MV-4-11 (cell line): ENCODE results near the gene CARD14.
"Not testable (repeated sequence)": the region's sequence is repeated elsewhere in the genome, so short reads cannot be mapped to it uniquely, and the experiment has no call there.

Source experiments
- DNase-seq: peaks from one replicate; lab custom pipeline; 2025; lab: John Stamatoyannopoulos, UW

Gene CARD14

GRCh38 chr17:80147035-80147822 is 22.6 kb upstream of the CARD14 start, which contains the start of gene EIF4A3:
Gene EIF4A3, minus strand, starts transcription at chr17:80147128. Its CDS starts 167 bp downstream, at chr17:80146961.
- DNase-seq, result peak; percentile 99

GRCh38 chr17:80151333-80151732 is 18.5 kb upstream of the CARD14 start:
- no peak for DNase-seq

- DNase-seq, result peak; percentile 99
These were observed 17.6 kb upstream of the CARD14 start for GRCh38 chr17:80152081-80152702.

GRCh38 chr17:80153004-80153403 is 16.8 kb upstream of the CARD14 start:
- DNase-seq, result no peak

DNA sequence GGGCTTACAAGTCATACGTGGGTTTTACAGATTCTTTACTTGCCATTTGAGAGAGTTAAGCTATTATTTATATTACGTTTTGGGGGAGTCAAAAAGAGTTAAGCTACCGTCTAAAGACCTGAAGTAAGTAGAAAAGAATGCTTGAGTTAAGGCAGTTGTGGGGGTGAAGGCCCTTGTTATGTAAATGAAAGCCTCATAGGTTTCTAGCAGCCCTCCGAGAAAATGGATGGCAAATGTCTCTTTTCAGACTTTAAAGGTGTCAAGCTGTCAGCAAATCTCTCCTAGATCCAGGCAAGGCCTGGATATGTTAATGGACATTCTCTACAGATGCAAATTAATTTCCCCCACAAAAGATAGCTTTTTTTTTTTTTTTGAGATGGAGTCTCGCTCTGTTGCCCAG is 15.7 kb upstream of the CARD14 start:
- no peak for DNase-seq

GRCh38 chr17:80155600-80155999 is 14.2 kb upstream of the CARD14 start:
- not testable (repeated sequence) for DNase-seq

DNA sequence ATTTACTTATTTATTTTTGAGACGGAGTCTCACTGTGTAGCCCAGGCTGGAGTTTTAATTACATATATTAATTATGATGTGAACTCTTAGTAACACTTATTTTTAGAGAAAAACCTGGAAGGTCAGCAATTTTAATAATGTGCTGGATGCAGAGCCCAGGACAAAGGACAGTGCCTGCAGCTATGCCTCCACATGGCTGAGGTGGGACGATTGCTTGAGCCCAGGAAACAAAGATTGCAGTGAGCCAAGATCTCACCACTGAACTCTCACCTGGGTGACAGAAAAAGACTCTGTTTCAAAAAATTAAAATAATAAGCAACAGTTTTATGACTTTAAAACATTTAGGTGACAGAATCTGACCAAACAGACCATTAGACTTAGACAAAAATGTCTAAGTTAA is 11.0 kb upstream of the CARD14 start:
- DNase-seq, result no peak

DNA sequence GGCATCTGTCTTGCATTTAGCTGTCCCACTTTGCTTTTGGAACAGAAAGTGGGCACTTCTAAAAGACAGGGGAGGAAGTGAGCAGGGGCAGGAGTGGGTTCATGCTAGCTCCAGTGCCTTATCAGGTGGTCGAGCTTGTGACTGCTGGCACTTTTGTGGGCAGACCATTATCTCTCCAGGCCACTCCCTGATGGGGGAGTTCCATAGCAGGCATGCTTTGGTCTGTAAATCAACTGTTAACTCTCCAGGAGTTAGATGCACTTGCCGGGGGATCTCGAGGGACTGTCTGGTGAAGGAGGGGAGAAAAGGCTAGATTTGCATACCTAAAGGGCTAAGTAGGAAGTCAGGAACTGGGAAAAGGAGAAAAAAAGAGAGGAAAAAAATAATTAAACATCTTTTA is 9.3 kb upstream of the CARD14 start:
- no peak for DNase-seq

- DNase-seq, result peak; percentile 35
These were observed 6.5 kb upstream of the CARD14 start for GRCh38 chr17:80163336-80163735.

DNA sequence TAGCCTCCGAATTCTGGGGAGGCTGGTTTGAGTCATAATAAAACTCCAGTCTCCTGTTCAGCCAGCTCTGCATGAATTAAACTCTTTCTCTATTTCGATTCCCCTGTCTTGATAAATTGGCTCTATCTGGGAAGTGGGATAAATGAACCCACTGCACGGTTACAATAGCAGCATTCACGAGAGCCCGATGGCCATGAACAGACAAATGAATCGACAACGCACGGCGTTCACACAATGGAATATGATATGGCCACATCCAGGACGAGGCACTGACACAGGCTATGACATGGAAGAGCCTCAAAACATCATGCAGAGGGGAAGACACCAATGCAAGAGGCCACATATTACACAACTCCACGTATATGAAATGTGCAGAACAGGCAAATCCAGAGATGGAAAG is 5.6 kb upstream of the CARD14 start:
- peak; percentile 37 for DNase-seq

DNA sequence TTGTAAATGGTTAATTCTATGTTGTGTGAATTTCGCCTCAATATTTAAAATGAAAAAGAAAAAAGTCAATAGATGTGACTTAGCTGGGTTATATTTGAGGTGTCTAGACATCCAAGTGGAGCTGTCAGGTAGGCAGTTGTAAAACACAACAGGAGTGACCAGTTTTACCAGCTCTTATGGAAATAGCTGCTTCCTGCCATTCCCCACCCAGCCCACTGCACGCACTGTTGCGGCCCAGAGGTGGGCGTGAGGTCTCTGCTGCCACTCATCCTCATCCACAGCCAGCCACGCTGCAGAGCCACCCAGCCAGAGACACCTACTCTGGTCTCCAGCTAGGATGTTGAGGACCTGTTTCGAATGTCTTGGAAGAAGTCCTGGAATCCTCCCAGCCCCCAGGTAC is 3.4 kb upstream of the CARD14 start:
- DNase-seq, result no peak

GRCh38 chr17:80168371-80168770 is 1.5 kb upstream of the CARD14 start:
- no peak for DNase-seq

GRCh38 chr17:80169107-80169506 is 723 bp upstream of the CARD14 start:
- DNase-seq, result no peak

DNA sequence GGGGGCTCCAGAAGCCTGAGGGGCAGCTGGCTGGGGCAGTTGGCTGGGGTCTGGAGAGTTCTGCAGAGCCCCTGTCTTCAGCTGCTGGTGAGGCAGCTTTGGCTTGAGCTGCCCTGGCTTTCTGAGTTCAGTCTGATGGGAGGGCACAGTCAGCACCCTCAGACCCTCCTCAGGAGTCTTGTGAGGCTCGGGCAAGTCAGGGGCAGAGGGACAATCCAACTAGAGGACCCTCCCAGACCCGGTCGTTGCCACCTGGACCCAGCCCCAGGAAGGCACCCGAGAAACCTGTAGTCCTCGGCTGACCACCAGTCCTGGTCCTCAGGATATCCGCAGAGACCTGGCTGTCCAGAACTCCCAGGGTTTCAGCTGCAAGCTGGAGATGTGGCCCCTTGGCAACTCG is 1.9 kb downstream of the CARD14 start:
- DNase-seq, result no peak

- DNase-seq, result no peak
These were observed 3.3 kb downstream of the CARD14 start for GRCh38 chr17:80173126-80173525.

DNA sequence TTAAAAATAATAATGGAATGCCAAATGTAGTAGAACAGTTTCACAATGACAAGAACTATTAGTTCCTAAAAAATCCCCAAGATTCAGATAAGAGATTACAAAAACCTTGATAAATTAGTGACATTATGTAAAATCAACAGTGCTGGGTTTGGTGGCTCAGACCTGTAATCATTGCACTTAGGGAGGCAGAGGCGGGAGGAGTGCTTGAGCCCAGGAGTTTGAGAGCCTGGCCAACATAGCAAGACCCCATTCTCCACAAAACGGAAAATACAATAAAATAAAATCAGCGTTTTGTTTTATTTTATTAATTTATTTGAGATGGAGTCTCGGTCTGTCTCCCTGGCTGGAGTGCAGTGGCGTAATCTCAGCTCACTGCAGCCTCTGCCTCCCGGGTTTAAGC is 4.1 kb downstream of the CARD14 start:
- no peak for DNase-seq

GRCh38 chr17:80176757-80177156 is 6.9 kb downstream of the CARD14 start:
- DNase-seq, result no peak

DNA sequence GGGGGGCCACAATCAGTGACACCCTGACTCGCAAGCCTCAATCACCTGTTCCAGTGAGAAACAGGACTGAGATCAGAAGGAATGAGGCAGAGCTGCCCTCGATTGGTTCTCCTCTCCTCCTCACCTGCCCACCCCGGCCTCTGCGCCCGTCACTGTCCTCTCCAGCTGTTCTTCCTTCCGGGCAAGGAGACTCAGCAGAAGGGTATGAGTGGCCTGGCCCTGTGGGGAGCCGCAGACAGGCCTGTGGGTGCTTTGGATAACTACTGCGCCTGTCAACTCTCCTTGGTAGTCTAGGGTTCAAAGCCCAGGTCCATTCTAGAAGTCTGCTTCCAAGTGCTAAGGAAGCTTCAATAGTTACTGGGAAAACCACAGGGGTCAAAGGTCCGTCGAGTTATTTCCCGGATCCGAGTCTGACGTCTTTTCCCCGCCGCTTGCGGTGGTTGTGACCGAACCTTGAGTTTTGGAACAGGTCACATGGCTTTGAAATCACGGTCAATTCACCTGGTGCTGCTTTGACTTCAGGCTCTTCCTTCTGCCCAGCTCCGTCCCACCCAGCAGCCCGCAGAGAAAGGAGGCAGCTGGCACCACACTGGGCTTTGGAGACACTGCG is 8.3 kb downstream of the CARD14 start:
- DNase-seq, result no peak

GRCh38 chr17:80180192-80180591 is 10.4 kb downstream of the CARD14 start:
- no peak for DNase-seq

- DNase-seq, result no peak
These were observed 11.6 kb downstream of the CARD14 start for GRCh38 chr17:80181431-80181830.

DNA sequence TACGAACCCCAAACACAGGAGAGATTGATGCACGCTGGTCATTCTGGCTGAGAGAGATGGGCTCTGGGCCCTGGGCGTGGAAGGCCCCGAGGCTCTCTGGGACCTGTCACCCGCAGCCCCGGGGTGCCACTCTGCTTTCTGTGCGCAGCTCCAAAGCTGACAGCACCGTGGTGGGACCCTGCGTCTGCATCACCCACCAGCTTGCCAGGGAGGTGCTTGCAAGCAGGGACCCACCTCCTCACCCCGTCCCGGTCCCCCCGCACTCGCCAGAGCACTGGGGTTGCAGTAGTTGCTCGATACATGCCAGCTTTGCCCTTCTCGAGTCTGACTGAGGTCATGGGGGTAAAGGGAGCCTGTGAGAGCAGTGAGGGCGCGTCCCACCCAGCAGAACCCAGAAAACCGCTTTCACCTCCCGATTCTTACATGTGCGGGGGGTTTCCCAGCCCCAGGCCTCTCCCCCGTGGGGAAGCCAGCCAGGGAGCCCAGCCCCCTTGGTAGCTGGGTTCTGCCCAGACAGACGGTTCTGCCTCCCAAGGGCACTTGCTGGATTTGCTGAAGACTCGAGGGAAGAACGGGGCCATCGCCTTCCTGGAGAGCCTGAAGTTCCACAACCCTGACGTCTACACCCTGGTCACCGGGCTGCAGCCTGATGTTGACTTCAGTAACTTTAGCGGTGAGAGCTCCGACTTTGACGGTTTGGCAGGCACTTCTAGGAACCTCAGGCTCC is 12.5 kb downstream of the CARD14 start:
- no peak for DNase-seq

DNA sequence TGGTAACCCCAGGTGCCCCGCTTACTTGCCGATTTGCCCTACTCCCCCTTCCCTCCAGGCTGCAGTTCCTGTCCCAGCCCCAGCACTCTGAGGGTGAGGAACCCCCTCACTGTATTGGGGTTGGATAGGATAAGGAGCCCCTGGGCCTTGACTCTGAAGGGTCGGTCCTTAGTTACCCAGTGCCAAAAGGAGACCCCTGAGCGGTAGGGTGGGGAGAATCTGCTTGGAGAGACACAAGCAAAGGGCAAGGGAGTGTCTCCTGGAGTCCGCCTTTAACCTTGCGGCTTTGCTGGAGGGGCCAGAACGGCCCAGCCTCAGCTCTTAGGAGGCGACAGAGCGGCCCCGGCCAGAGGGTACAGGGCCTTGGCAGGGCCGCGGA is 13.0 kb downstream of the CARD14 start:
- DNase-seq, result no peak
